ENCODE results near the gene ZRANB3.
"Not testable (repeated sequence)": the region's sequence is repeated elsewhere in the genome, so short reads cannot be mapped to it uniquely, and the experiment has no call there.

- TF ChIP-seq CTCF (IDR thresholded peaks at IDR 0.05; ENCODE audit: low read depth, low read length); EZH2phosphoT487 (IDR thresholded peaks at IDR 0.05; ENCODE audit: low read depth): not testable (repeated sequence)
Measured at GRCh38 chr2:135105513-135106316, 425.3 kb downstream of the ZRANB3 start.

Measured in OCI-LY3 (cell line).